ENCODE data around the gene CDC14A. TPM values are rescaled to one million over a fixed set of nuclear protein-coding genes. Genes with fewer than 3 reads are reported as not detected.
A peak's percentile ranks its signal among the peaks of the same experiment; 100 is the strongest.

Gene CDC14A
- total and polyA plus RNA-seq, 11 donors = 1.7 to 8.8 (median 3.5) TPM

- H3K36me3 ChIP-seq = no peaks in the 10 kb centered on the region
- peaks cover 0 to 17% (median 0%) of the 10 kb centered on the region in 9 donors for H3K27me3 ChIP-seq
- H3K4me3 ChIP-seq = no peak overlapping the region
- intact Hi-C loops (cut with DNase I) = loop anchor here in 2 of 10 donors (5.0 to 10.0 kb wide), 2 partner anchors 50 to 182 kb away; partner anchors contain the start of gene VCAM1 (in 1 of the 2)
- peak in 1 of 5 donors; percentile 29 for DNase-seq
- 65 to 74% (median 66%) methylated on average over 7 of the region's 7 CpGs for WGBS, 4 donors
- no peaks in the 10 kb centered on the region for H3K9me3 ChIP-seq
- TF ChIP-seq CTCF (IDR thresholded peaks at IDR 0.05) (no peak), POLR2A (IDR thresholded peaks at IDR 0.05) (no peak)
- H3K4me1 ChIP-seq = peaks cover 0 to 64% (median 6%) of the 10 kb centered on the region in 12 donors
- no peak for ATAC-seq
- no peak overlapping the region for H3K27ac ChIP-seq
Observed at GRCh38 chr1:100532645-100533044, 180.3 kb downstream of the CDC14A start.

- Histone ChIP-seq H3K36me3 (no peaks in the 10 kb centered on the region), H3K27me3 (peaks cover 11 to 34% (median 16%) of the 10 kb centered on the region in 9 donors), H3K9me3 (no peaks in the 10 kb centered on the region), H3K4me3 (no peak overlapping the region), H3K4me1 (peaks cover 0 to 61% (median 16%) of the 10 kb centered on the region in 12 donors), H3K27ac (no peak overlapping the region)
- intact Hi-C loops (cut with DNase I) = loop anchor here in 2 of 10 donors (1.0 to 10.0 kb wide), 2 partner anchors 13 to 180 kb away; partner anchors contain the start of gene VCAM1 (in 1 of the 2)
- 41 to 82% (median 63%) methylated on average over 2 of the region's 2 CpGs for WGBS, 4 donors
- TF ChIP-seq CTCF (IDR thresholded peaks at IDR 0.05) (no peak), POLR2A (IDR thresholded peaks at IDR 0.05) (no peak)
- ATAC-seq (no peak), DNase-seq (no peak)
Observed at GRCh38 chr1:100535264-100535663, 183.0 kb downstream of the CDC14A start.

GRCh38 chr1:100536031-100536430, 183.7 kb downstream of the CDC14A start:
- H3K4me1 ChIP-seq = peaks cover 0 to 53% (median 13%) of the 10 kb centered on the region in 12 donors
- H3K27ac ChIP-seq = no peak overlapping the region
- no peak for ATAC-seq
- TF ChIP-seq POLR2A (IDR thresholded peaks at IDR 0.05) (no peak), CTCF (IDR thresholded peaks at IDR 0.05) (no peak)
- H3K9me3 ChIP-seq = no peaks in the 10 kb centered on the region
- no peak overlapping the region for H3K4me3 ChIP-seq
- H3K27me3 ChIP-seq = peaks cover 11 to 42% (median 19%) of the 10 kb centered on the region in 9 donors
- intact Hi-C loops (cut with DNase I) = loop anchor here in 1 of 10 donors (10.0 kb wide), 1 partner anchor 179 kb away; the partner anchor contains the start of gene VCAM1
- H3K36me3 ChIP-seq = no peaks in the 10 kb centered on the region
- no peak for DNase-seq
- 90 to 96% (median 92%) methylated on average over 3 of the region's 3 CpGs for WGBS, 4 donors

- Histone ChIP-seq H3K36me3 (no peaks in the 10 kb centered on the region), H3K27ac (no peak overlapping the region), H3K9me3 (no peaks in the 10 kb centered on the region), H3K4me3 (peak overlapping the region; percentile 18 to 61 (median 49)), H3K27me3 (peaks cover 11 to 45% (median 20%) of the 10 kb centered on the region in 9 donors), H3K4me1 (peaks cover 0 to 31% (median 10%) of the 10 kb centered on the region in 12 donors)
- peak in 3 of 5 donors; percentile 31 to 68 (median 35) for DNase-seq
- ATAC-seq = peak; percentile 40 to 75 (median 60)
- intact Hi-C loops (cut with DNase I) = loop anchor here in 1 of 10 donors (10.0 kb wide), 1 partner anchor 176 kb away; the partner anchor contains the start of gene VCAM1
- WGBS, 4 donors = 0 to 1% (median 1%) methylated on average over 22 to 105 of the region's 105 CpGs
- TF ChIP-seq POLR2A (IDR thresholded peaks at IDR 0.05) (no peak), CTCF (IDR thresholded peaks at IDR 0.05) (peak in 5 of 12 donors; percentile 5 to 33 (median 12))
Observed at GRCh38 chr1:100538913-100539835, 186.9 kb downstream of the CDC14A start.

All from heart left ventricle (tissue), 16 donors.